Adrenal gland (tissue), 12 donors: Measurements from ENCODE around the gene CD2. TPM values are rescaled to one million over a fixed set of nuclear protein-coding genes. Genes with fewer than 3 reads are reported as not detected.

Source experiments
- DNase-seq, 7 donors: peaks; one replicate each; pipeline ENCODE4 v3.0.0-alpha.2; 2019 to 2020
- H3K27ac ChIP-seq, 5 donors: fragments of 200-600 bp; sonication (generic) in 4 of 5; 1 replicate in 3 of 5; 2 replicates in 2 of 5; pipeline versions ENCODE4 v1.5.1 to v1.8.0; 2016 to 2020; ENCODE audit warnings: mild to moderate bottlenecking in 1 of 5
- H3K27me3 ChIP-seq: fragments of 200-600 bp; 2 replicates; pipeline ENCODE4 v1.8.0; 2021
- H3K36me3 ChIP-seq, 2 donors: fragments of 200-600 bp; replicated peaks in 1 of 2; 1 replicate in 1 of 2; 2 replicates in 1 of 2; pipeline versions ENCODE4 v1.5.1 to v1.8.0; 2018 to 2022
- H3K4me1 ChIP-seq, 2 donors: fragments of 200-600 bp; replicated peaks in 1 of 2; 1 replicate in 1 of 2; 2 replicates in 1 of 2; pipeline versions ENCODE4 v1.5.1 to v1.8.0; 2018 to 2021
- H3K4me3 ChIP-seq, 4 donors: fragments of 200-600 bp; sonication (generic) in 3 of 4; one replicate each; pipeline ENCODE4 v1.5.1; 2016 to 2018
- H3K9me3 ChIP-seq, 3 donors: fragments of 200-600 bp; sonication (generic) in 1 of 3; replicated peaks in 1 of 3; 1 replicate in 2 of 3; 2 replicates in 1 of 3; pipeline versions ENCODE4 v1.5.1 to v1.8.0; 2016 to 2021
- POLR2A ChIP-seq, 2 donors: fragments of 450-650 bp; IDR thresholded peaks; one replicate each; pipeline ENCODE4 v1.6.1; 2017; ENCODE audit warnings: antibody characterized with exemption in 2 of 2, mild to moderate bottlenecking in 2 of 2, moderate library complexity in 1 of 2
- WGBS, 4 donors: extraction: QIAGEN DNeasy Blood & Tissue Kit in 2 of 4; methylation state at CpG; one replicate each; pipeline versions ENCODE4 v1.1.5 to v1.1.7; 2013 to 2017; 5-methylcytosine and 5-hydroxymethylcytosine counted together
- intact Hi-C, 2 donors: fragments of 100-400 bp; cut with DNase I; formaldehyde crosslinking; loops; one replicate each; pipeline versions ENCODE4 v1.14.1 to v1.15.0; 2022 to 2023
- polyA plus RNA-seq, 3 donors: library from polyadenylated mRNA; stranded (reverse); fragments of 200-250 nt in 2 of 3; fragments of 350-450 nt in 1 of 3; fragmentation: Illumina TruSeq in 1 of 3; extraction: RNeasy Lipid Tissue Mini Kit (QIAGEN cat#74804) in 1 of 3; gene quantifications; one replicate each; pipeline ENCODE4 v1.2.3, GENCODE V29; 2013 to 2014
- total RNA-seq, 9 donors: library from RNA; depleted of rRNA in 4 of 9; stranded (reverse); fragments of >200 nt in 4 of 9; fragments of 120-200 nt in 1 of 9; fragmentation: NEBNext Ultra II Directional in 1 of 9; extraction: Animal tissue kit (Norgen Biotek cat#: 25700) in 1 of 9; gene quantifications; one replicate each; pipeline versions ENCODE4 v1.1.0 to v1.2.4, GENCODE V29; 2013 to 2023
- TF ChIP-seq, protein P1 (sequence below), 6 experiments: fragments of 450-650 bp in 4 of 6; fragments of 200-600 bp in 2 of 6; sonication (generic) in 1 of 6; IDR thresholded peaks; 1 replicate in 5 of 6; 2 replicates in 1 of 6; pipeline versions ENCODE4 v1.5.1 to v1.8.0; 2016 to 2021; ENCODE audit warnings: antibody characterized with exemption in 6 of 6, mild to moderate bottlenecking in 2 of 6, moderate library complexity in 1 of 6
- donor health status: healthy with polysubstance abuse.
- donor health status: Bipolar disorder and iron deficiency.
- donor health status: DM: yes; HTN: yes; CAD: no.
- donor health status: DM: no; HTN: no; CAD: no.
- donor health status: DM: no; HTN: no; CAD: no.
- donor health status: DM: yes; HTN: yes; CAD: no.

Gene CD2
- total and polyA plus RNA-seq, 12 donors = 0.18 to 6.7 (median 1.3) TPM

GRCh38 chr1:116762281-116762680 is 8.1 kb downstream of the CD2 start:
- H3K36me3 ChIP-seq = no peaks in the 10 kb centered on the region
- no peak for DNase-seq
- no peak overlapping the region for H3K27ac ChIP-seq
- TF ChIP-seq POLR2A (IDR thresholded peaks at IDR 0.05) = no peak
- TF ChIP-seq, protein P1, sequence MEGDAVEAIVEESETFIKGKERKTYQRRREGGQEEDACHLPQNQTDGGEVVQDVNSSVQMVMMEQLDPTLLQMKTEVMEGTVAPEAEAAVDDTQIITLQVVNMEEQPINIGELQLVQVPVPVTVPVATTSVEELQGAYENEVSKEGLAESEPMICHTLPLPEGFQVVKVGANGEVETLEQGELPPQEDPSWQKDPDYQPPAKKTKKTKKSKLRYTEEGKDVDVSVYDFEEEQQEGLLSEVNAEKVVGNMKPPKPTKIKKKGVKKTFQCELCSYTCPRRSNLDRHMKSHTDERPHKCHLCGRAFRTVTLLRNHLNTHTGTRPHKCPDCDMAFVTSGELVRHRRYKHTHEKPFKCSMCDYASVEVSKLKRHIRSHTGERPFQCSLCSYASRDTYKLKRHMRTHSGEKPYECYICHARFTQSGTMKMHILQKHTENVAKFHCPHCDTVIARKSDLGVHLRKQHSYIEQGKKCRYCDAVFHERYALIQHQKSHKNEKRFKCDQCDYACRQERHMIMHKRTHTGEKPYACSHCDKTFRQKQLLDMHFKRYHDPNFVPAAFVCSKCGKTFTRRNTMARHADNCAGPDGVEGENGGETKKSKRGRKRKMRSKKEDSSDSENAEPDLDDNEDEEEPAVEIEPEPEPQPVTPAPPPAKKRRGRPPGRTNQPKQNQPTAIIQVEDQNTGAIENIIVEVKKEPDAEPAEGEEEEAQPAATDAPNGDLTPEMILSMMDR (IDR thresholded peaks at IDR 0.05) = no peak
- H3K9me3 ChIP-seq = no peaks in the 10 kb centered on the region
- no peaks in the 10 kb centered on the region for H3K27me3 ChIP-seq
- no peaks in the 10 kb centered on the region for H3K4me1 ChIP-seq
- intact Hi-C loops = no loop called here
- 83 to 95% (median 86%) methylated on average over 2 of the region's 2 CpGs for WGBS, 4 donors
- no peak overlapping the region for H3K4me3 ChIP-seq

DNA sequence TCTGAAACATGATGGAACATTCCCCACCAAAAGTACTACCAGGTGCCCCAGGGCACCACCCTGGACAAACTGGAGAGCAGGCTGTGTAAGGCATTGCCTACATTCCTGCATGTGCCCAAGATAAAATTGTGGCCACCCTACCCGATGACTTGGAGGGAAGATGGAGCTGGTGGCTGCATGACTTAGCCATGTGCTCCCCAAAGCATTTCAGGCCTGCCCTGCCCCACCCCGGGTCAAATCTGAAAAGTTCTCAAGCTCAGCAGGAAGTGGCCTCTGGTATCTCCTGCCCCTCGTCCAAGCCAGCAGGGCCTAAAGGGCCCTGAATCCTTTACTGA is 8.5 kb downstream of the CD2 start:
- Histone ChIP-seq H3K4me3 (no peak overlapping the region), H3K9me3 (no peaks in the 10 kb centered on the region), H3K27ac (no peak overlapping the region), H3K36me3 (no peaks in the 10 kb centered on the region), H3K27me3 (no peaks in the 10 kb centered on the region), H3K4me1 (no peaks in the 10 kb centered on the region)
- intact Hi-C loops = no loop called here
- DNase-seq = no peak
- TF ChIP-seq POLR2A (IDR thresholded peaks at IDR 0.05) = no peak
- TF ChIP-seq, protein P1 (IDR thresholded peaks at IDR 0.05) = no peak
- WGBS, 4 donors = 69 to 82% (median 73%) methylated on average over 3 of the region's 3 CpGs

DNA sequence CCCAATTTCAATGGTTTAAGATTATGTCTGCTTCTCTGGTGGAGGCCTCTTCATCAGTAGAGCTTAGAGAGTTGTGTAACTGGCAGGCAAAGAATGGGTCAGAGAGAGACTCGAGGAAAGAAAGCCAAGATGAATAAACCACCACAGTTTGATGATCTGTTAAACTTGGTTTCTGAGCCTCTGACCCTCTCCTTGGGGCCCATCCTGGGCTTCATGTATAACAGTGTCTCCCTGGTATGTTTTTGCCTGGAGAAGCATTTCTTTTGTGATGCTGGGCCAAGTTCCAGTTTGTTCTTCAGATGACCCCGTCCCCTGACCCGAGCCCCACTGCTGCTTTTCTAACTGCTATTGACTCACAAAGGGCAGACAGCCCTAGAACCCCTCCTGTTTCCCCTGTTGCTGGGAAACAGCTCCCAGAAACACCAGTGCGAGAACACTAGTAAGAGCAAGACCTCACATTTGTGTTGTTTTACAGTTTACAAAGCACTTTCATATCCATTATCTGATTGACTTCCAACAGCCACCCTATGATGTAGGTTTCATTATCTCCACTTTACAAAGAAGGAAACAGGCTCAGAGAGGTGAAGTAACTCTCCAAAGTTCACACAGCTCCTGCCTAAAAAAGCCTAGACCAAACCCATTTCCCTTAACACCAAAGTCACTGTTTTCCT is 9.0 kb downstream of the CD2 start:
- no peaks in the 10 kb centered on the region for H3K27me3 ChIP-seq
- no peak overlapping the region for H3K27ac ChIP-seq
- H3K4me1 ChIP-seq = no peaks in the 10 kb centered on the region
- 58 to 72% (median 66%) methylated on average over 4 of the region's 4 CpGs for WGBS, 4 donors
- TF ChIP-seq, protein P1 (IDR thresholded peaks at IDR 0.05) = no peak
- TF ChIP-seq POLR2A (IDR thresholded peaks at IDR 0.05) = no peak
- no peaks in the 10 kb centered on the region for H3K36me3 ChIP-seq
- H3K4me3 ChIP-seq = no peak overlapping the region
- no peak for DNase-seq
- intact Hi-C loops = no loop called here
- no peaks in the 10 kb centered on the region for H3K9me3 ChIP-seq

DNA sequence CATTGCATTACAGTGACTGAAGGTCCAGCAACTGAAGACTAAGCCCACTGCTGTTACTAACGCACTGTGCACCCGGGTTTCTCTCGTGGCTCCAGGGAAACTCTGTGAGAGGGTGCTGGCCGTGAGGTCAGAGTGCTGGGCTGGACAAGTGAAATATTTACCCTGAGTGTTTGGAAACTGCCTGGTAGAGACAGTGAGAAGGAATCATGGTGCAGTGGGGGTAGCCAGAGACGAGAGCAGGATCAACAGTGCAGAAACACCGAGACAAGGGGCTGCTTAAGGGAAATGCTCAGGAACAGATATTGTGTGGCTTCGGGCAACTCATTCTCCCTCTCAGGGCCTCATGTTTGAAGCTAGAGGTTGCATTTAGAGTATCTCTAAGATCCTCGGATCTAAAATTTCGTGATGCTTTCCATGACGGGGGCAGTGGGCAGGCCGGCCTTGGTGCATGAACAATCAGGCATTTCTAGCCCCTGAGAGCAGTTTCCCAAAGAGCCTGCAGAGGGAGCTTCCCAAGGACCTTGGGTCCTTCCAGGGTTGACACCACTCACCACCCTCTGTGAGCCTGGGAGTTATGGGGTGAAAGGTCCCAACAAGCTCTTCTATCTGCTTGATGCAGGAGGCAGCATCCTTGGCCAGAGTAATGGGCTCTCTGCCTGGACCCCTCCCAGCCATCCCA is 9.7 kb downstream of the CD2 start:
- H3K4me1 ChIP-seq = no peaks in the 10 kb centered on the region
- H3K4me3 ChIP-seq = no peak overlapping the region
- TF ChIP-seq, protein P1 (IDR thresholded peaks at IDR 0.05) = peak in 4 of 6 experiments; percentile 35 to 51 (median 46)
- no peak for TF ChIP-seq POLR2A (IDR thresholded peaks at IDR 0.05)
- H3K36me3 ChIP-seq = no peaks in the 10 kb centered on the region
- intact Hi-C loops = no loop called here
- no peaks in the 10 kb centered on the region for H3K9me3 ChIP-seq
- H3K27ac ChIP-seq = no peak overlapping the region
- DNase-seq = peak in 6 of 7 donors; percentile 28 to 58 (median 47)
- no peaks in the 10 kb centered on the region for H3K27me3 ChIP-seq
- 64 to 78% (median 77%) methylated on average over 11 of the region's 11 CpGs for WGBS, 4 donors
